GM23338 (cell line): ENCODE results near the gene GNPTG.

ENCODE experiments used
- CREB1 ChIP-seq: fragments of 250-450 bp; sonication (Bioruptor Pico); IDR thresholded peaks from 2 replicates; pipeline ENCODE4 v1.5.0; 2020; ENCODE audit warnings: low read depth, mild to moderate bottlenecking, moderate library complexity
- EZH2 ChIP-seq: fragments of 200-600 bp; sonication (generic); IDR thresholded peaks from one replicate; pipeline ENCODE4 v1.8.0; 2017; ENCODE audit warnings: antibody characterized with exemption, mild to moderate bottlenecking, low read depth; ENCODE audit not compliant: unreplicated experiment
- EZH2phosphoT487 ChIP-seq: fragments of 200-600 bp; sonication (generic); IDR thresholded peaks from one replicate; pipeline ENCODE4 v1.8.1; 2018; ENCODE audit warnings: antibody characterized with exemption; ENCODE audit not compliant: unreplicated experiment
- JUNB ChIP-seq: IDR thresholded peaks from one replicate; pipeline ENCODE4 v1.6.1; 2016; ENCODE audit warnings: antibody characterized with exemption; ENCODE audit not compliant: unreplicated experiment
- NANOG ChIP-seq: IDR thresholded peaks from 2 replicates; pipeline ENCODE4 v1.6.1; 2016; ENCODE audit warnings: antibody characterized with exemption, borderline replicate concordance
- POLR2AphosphoS5 ChIP-seq: IDR thresholded peaks from 2 replicates; pipeline ENCODE4 v1.6.1; 2016; ENCODE audit warnings: antibody characterized with exemption, low read depth
- TF ChIP-seq, protein P1 (sequence below), 2 experiments: fragments of 200-600 bp in 1 of 2; sonication (generic) in 1 of 2; conservative IDR thresholded peaks; 2 replicates each; pipeline versions ENCODE4 v1.5.1 to v1.6.1; 2016 to 2017; ENCODE audit warnings: antibody characterized with exemption in 2 of 2, low read depth in 2 of 2, mild to moderate bottlenecking in 2 of 2, moderate library complexity in 1 of 2
- TF ChIP-seq, protein P2 (sequence below): IDR thresholded peaks from 2 replicates; pipeline ENCODE4 v1.6.1; 2016; ENCODE audit warnings: antibody characterized with exemption
- TF ChIP-seq, protein P3 (sequence below): IDR thresholded peaks from one replicate; pipeline ENCODE4 v1.6.1; 2018; ENCODE audit warnings: antibody characterized with exemption; ENCODE audit not compliant: unreplicated experiment

DNA sequence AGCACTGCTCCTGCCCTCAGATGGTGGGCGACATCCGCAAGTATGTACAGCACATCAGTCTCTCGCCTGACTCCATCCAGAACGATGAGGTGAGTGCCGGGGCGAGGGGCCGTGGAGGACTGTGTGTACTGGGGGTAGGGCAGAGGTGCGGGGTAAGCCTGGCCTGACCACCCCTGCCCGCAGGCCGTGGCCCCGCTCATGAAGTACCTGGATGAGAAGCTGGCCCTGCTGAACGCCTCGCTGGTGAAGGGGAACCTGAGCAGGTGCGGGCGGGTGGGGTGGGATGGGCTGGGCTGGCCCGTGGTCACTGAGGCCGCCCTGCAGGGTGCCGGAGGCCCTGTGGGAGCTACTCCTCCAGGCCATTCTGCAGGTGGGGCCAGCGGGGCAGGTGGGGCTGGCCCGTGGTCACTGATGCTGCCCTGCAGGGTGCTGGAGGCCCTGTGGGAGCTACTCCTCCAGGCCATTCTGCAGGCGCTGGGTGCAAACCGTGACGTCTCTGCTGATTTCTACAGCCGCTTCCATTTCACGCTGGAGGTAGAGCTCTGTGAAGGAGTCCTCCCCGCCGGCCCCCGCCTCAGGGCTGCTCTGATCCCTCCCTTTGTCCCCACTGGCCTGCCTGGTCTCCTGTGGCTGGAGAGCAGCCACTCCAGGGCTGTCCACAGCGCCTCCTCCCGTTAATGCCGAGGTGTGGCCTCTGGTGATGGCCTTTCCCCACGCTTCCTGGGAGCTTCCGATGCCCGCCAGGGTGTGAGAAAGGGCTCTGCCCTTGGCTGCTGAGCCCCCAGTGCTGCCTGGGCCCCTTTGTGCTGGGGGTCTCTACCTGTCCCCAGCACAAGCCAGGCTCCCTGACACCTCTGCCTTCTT lies 5.1 kb upstream of the GNPTG start:
- no peak for TF ChIP-seq EZH2phosphoT487
- TF ChIP-seq EZH2, result no peak
- no peak for TF ChIP-seq POLR2AphosphoS5
- TF ChIP-seq, protein P1, sequence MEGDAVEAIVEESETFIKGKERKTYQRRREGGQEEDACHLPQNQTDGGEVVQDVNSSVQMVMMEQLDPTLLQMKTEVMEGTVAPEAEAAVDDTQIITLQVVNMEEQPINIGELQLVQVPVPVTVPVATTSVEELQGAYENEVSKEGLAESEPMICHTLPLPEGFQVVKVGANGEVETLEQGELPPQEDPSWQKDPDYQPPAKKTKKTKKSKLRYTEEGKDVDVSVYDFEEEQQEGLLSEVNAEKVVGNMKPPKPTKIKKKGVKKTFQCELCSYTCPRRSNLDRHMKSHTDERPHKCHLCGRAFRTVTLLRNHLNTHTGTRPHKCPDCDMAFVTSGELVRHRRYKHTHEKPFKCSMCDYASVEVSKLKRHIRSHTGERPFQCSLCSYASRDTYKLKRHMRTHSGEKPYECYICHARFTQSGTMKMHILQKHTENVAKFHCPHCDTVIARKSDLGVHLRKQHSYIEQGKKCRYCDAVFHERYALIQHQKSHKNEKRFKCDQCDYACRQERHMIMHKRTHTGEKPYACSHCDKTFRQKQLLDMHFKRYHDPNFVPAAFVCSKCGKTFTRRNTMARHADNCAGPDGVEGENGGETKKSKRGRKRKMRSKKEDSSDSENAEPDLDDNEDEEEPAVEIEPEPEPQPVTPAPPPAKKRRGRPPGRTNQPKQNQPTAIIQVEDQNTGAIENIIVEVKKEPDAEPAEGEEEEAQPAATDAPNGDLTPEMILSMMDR (conservative IDR thresholded peaks at IDR 0.05; ENCODE audit: low read depth in 2 of 2), result peak in 1 of 2 experiments; percentile 47; a peak in 2 of 4 replicates
- TF ChIP-seq, protein P2, sequence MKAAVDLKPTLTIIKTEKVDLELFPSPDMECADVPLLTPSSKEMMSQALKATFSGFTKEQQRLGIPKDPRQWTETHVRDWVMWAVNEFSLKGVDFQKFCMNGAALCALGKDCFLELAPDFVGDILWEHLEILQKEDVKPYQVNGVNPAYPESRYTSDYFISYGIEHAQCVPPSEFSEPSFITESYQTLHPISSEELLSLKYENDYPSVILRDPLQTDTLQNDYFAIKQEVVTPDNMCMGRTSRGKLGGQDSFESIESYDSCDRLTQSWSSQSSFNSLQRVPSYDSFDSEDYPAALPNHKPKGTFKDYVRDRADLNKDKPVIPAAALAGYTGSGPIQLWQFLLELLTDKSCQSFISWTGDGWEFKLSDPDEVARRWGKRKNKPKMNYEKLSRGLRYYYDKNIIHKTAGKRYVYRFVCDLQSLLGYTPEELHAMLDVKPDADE, result no peak
- no peak for TF ChIP-seq JUNB
- TF ChIP-seq NANOG, result no peak
- no peak for TF ChIP-seq CREB1 (CRISPR knock-in tag)
- TF ChIP-seq, protein P3, sequence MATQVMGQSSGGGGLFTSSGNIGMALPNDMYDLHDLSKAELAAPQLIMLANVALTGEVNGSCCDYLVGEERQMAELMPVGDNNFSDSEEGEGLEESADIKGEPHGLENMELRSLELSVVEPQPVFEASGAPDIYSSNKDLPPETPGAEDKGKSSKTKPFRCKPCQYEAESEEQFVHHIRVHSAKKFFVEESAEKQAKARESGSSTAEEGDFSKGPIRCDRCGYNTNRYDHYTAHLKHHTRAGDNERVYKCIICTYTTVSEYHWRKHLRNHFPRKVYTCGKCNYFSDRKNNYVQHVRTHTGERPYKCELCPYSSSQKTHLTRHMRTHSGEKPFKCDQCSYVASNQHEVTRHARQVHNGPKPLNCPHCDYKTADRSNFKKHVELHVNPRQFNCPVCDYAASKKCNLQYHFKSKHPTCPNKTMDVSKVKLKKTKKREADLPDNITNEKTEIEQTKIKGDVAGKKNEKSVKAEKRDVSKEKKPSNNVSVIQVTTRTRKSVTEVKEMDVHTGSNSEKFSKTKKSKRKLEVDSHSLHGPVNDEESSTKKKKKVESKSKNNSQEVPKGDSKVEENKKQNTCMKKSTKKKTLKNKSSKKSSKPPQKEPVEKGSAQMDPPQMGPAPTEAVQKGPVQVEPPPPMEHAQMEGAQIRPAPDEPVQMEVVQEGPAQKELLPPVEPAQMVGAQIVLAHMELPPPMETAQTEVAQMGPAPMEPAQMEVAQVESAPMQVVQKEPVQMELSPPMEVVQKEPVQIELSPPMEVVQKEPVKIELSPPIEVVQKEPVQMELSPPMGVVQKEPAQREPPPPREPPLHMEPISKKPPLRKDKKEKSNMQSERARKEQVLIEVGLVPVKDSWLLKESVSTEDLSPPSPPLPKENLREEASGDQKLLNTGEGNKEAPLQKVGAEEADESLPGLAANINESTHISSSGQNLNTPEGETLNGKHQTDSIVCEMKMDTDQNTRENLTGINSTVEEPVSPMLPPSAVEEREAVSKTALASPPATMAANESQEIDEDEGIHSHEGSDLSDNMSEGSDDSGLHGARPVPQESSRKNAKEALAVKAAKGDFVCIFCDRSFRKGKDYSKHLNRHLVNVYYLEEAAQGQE, result no peak
